Left renal pelvis (tissue), 4 donors: Measurements from ENCODE around the gene CYP46A1. TPM values are rescaled to one million over a fixed set of nuclear protein-coding genes. Genes with fewer than 3 reads are reported as not detected.

Experiments used
- DNase-seq, 4 donors: peaks; one replicate each; pipeline ENCODE4 v3.0.0-alpha.2; 2013; ENCODE audit warnings: low read depth in 4 of 4, low spot score in 3 of 4
- polyA plus RNA-seq, 4 donors: library from polyadenylated mRNA; unstranded; fragments of 120-200 nt; gene quantifications; one replicate each; pipeline ENCODE4 v1.2.1, GENCODE V29; 2013; ENCODE audit not compliant: insufficient read length in 4 of 4

Gene CYP46A1
- polyA plus RNA-seq, 4 donors: 1.4 to 4.2 (median 2.8) TPM

GRCh38 chr14:99774556-99775307 is 90.6 kb downstream of the CYP46A1 start:
- no peak for DNase-seq

GRCh38 chr14:99775351-99775750 is 91.3 kb downstream of the CYP46A1 start:
- DNase-seq: no peak

Other genes starting within 250 kb of the CYP46A1 start
- 10 to 100 TPM; 49.6 to 65.9 (median 64.0) TPM for gene SETD3, start 203.4 kb upstream of the CYP46A1 start, polyA plus RNA-seq
- gene CCNK, start 202.9 kb upstream of the CYP46A1 start, polyA plus RNA-seq: 10 to 100 TPM; 45.8 to 57.0 (median 50.4) TPM
- 10 to 100 TPM; 19.0 to 30.3 (median 26.6) TPM for gene CCDC85C, start 80.1 kb upstream of the CYP46A1 start, polyA plus RNA-seq
- gene HHIPL1, start 39.2 kb upstream of the CYP46A1 start, polyA plus RNA-seq: 1 to 10 TPM; 1.3 to 3.0 (median 1.5) TPM
- 10 to 100 TPM; 30.3 to 47.0 (median 39.7) TPM for gene EML1, start 109.1 kb downstream of the CYP46A1 start, polyA plus RNA-seq